SK-N-MC (cell line): ENCODE results near the gene SPA17.

Source experiments
- EZH2 ChIP-seq: fragments of 200-600 bp; sonication (generic); IDR thresholded peaks from one replicate; pipeline ENCODE4 v1.6.1; 2017; ENCODE audit warnings: antibody characterized with exemption
- POLR2AphosphoS5 ChIP-seq: IDR thresholded peaks from 2 replicates; pipeline ENCODE4 v1.6.1; 2012; ENCODE audit warnings: mild to moderate bottlenecking, low read depth, low read length, borderline replicate concordance

DNA sequence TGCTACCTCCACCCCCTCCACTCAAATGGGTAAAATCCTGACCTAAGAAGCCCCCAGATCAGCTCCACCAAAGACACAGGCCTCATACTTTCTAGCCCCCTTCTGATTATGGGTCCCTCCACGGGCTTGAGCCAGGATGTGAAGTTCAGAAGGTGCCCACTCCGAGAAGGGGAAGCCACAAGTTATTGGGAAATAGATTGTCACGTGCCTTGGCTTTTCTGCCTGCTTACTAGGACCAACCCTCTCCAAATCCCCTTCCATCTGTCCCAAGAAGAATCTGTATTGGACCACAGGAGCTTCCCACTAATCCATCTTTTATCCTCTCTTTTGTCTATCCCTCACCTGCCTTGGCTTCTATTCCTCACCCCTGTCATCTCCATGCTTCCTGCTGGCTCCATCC lies 63.0 kb downstream of the SPA17 start:
- TF ChIP-seq POLR2AphosphoS5: no peak
- TF ChIP-seq EZH2: no peak
